Fibroblast of skin of abdomen (primary cell): Measurements from ENCODE around the gene TYW1.
A peak's percentile ranks its signal among the peaks of the same experiment; 100 is the strongest.
"Not testable (repeated sequence)": the region's sequence is repeated elsewhere in the genome, so short reads cannot be mapped to it uniquely, and the experiment has no call there.

ENCODE experiments used
- DNase-seq: peaks from one replicate; pipeline ENCODE4 v3.0.0-alpha.2; 2013

TYW1 gene

DNA sequence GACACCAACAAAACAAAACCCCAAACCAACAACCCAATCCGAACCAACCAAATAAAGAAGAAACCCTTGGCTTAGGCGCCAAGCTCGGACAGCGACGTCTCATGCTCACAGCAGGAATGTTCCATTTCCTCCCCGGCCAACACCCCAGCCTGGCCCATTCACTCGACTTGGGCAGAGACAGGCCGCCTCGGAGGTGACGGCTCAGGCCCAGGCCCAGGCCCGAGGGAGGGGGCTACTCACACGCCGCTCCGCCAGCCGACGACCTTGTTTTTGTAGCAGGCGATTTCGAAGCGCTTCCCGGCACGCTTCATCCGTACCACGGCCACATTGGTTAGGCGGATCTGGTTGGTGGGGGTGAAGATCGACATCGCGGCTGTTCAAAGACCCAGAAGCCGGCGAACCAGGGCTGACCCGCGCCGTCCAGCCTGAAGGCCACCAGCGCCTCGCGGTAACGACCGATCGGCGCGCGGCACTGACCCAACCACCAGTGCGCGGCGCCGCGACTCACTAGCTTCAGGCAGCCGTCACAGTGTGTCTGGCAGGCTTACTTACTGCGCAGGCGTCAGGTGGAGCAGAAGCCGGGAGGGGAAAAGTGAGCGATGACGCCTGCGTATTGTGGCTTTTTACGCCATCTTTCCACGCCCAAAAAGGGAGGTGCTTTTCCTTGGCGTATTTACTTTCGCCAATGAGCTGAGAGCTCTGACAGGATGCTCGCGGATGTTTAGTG is 1.4 kb upstream of the TYW1 start, which contains the start of gene SBDS:
SBDS (minus strand) TSS at position 537 of the 727 bp plus-strand sequence; CDS start at position 368, 169 bp downstream.
- DNase-seq, result peak; percentile 99

DNA sequence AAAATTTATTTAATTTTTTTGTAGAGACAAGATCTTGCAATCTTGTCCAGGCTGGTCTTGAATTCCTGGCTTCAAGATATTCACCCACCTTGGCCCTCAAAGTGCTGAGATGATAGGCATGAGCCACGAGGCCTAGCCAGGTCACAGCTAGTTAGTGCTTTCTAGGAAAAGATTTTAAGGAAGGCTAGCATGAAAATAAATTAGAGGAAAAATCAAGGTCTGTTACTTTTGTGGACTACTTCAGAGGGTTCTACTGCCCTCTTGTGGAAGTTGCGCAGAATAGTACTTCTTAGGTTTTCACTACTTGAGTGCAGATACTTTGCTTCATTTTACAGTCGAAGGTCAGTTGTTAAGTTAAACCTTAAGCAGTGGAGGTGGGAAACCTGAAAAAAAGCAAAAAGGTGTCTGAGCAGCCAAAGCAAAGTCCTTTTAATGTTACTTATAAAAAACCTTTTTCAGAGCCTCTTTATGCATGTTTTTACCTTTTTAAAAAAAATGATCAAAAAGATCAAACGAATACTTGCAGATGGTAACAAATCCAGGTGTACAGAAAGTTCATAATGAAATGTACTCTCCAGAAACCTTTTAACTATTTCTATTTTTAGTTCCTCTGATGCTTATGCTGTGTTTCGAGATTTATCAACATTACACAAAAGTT is 4.1 kb downstream of the TYW1 start:
- peak; percentile 18 for DNase-seq

DNA sequence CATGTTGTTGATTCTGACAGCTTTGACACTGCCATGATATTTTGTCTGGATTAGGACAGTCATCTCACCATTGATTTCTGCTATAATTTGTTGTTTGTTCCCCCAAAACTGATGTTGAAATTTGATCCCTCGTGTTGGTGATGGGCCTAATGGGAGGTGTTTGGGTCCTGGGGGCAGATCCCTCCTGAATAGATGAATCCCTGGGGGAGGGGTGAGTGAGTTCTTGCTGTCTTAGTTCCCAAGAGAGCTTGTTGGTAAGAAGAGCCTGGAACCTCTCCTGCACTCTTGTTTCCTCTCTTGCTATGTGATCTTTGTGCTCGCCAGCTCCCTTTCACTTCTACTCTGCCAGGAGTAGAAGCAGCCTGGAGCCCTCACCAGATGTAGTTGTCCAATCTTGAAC is 7.5 kb downstream of the TYW1 start:
- DNase-seq, result not testable (repeated sequence)

DNA sequence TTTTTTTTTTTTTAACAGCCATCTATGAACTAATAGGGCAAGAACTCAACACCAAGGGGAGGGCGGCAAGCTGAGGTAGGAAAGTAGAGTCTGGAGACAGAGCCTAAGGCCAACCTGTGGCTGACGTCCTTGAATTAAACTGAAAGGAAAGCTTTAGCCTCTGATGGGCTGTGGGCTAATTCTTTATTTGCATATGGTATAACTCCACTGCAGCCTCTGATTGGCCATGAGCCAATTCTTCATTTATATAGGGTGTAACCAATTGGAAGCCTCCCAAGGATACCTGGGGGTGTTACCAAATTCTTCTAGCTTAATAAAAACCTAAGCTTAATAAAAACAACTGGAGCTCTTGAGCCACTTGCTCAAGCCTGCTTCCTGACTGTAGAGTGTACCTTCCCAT is 10.3 kb downstream of the TYW1 start:
- no peak for DNase-seq

DNA sequence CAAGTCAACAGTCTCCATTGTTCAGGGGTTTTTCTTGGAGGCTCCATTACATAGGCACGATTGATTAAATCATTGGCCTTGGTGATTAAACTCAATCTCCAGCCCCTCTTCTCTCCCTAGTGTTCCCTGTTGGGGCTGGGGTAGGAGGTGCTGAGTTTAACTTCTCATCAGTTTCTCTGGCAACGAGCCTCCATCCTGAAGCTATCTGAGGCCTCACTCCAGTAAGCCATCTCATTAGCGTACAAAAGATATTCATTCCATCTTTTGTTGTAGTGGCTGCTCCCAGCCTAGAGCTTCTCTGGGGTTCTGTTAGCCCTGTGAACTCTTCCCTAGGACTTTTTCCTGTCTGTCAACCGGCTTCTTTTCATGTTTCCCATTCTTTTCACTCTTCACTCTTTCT is 11.6 kb downstream of the TYW1 start:
- DNase-seq, result no peak

DNA sequence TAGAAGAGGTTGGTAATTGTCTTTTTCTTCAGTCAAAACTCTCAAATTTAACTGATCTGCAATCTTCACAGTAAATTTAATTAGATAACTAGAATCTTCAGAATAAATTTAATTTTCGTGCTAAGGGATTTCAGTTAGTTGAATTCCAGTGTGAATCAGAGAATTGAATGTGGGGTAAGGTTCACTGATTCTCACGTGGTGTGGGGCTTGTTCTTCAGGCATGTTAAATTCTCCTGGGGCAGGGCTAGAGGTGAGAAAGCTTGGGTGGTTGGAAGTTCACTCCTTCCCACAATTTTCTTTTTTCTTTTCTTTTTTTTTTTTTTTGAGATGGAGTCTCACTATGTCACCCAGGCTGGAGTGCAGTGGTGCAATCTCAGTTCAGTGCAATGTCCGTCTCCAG is 13.0 kb downstream of the TYW1 start:
- DNase-seq, result not testable (repeated sequence)

DNA sequence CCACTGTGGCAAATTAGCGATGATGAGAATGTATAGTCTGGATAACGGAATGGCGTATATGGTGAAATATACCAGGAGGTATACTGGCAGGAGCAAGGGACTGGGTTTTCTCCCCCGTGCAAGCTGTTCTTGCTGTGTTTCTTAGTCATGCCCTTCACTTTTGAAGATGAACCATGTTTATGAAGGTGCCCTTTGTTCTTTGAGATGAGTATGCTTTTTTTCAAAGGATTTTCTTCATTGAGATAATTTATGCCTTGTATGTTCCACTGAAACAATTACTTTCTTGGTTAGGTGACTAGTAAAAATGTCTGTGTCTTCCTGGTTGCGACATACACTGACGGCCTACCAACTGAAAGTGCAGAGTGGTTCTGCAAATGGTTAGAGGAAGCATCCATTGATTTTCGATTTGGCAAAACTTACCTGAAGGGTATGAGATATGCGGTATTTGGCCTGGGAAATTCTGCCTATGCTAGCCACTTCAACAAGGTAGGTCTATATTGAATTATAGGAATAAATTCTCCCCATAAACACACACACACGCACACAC is 17.5 kb downstream of the TYW1 start:
- not testable (repeated sequence) for DNase-seq

DNA sequence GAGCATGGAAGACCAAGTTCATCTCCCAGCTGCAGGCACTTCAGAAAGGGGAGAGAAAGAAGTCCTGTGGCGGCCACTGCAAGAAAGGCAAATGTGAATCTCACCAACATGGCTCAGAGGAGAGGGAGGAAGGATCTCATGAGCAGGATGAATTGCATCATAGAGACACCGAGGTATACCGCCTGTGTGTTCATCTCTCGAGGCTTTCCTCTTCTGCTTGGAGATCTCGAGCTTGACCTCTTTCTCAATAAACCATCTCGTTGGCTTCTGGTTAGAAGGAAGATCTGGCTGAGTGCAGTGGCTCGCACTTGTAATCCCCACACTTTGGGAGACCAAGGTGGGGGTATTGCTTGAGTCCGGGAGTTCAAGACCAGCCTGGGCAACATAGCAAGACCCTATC is 21.3 kb downstream of the TYW1 start:
- DNase-seq, result not testable (repeated sequence)

DNA sequence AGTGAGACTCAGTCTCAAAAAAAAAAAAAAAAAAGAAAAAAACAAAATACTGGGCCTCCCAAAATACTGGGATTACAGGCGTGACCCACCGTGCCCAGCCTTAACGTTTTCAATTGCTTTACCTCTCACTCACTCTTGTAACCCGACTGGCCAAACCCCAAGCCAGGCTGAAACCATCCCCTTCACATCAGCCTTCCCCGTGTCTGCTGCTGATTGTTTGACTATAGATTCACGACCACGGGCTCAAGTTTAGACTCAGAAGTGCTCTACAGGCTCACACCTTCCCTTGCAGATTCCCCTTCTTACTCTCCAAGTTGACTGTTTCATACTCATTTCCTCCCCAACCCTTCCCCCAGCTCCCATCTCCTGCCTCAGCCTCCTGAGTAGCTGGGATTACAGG is 22.3 kb downstream of the TYW1 start:
- no peak for DNase-seq

DNA sequence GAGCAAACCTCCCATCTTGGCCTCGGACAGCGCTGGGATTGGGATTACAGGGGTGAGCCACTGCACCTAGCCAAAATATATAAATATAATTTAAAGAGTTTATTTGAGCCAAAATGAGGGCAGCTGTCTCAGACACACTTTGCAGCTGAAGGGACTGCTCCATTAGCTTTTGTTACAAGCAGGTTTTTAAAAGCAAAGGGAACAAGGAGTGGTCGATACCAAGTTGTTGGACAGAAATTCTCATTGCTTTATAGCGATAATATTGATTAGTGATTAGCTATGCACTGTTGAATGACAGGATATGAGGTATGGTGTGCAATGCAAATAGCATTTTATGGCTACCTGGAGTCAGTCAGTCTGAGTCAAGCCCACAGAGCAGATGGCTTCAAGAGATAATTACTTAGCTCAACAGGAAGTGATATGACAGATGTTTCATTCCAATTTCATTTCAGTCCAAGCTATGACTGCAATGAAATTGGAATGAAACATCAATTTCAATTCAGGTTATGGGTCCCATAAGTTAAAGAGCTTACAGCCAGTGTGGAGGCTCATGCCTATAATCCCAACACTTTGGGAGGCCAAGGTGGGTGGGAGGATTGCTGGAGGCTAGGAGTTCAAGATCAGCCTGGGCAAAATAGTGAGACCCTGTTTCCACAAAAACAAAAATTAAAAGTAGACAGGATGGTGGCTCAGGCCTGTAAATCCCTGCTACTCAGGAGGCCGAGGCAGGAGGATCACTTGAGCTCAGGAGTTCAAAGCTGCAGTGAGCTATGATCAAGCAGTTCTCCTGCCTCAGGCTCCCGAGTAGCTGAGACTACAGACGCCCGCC is 23.1 kb downstream of the TYW1 start:
- DNase-seq, result peak; percentile 67

DNA sequence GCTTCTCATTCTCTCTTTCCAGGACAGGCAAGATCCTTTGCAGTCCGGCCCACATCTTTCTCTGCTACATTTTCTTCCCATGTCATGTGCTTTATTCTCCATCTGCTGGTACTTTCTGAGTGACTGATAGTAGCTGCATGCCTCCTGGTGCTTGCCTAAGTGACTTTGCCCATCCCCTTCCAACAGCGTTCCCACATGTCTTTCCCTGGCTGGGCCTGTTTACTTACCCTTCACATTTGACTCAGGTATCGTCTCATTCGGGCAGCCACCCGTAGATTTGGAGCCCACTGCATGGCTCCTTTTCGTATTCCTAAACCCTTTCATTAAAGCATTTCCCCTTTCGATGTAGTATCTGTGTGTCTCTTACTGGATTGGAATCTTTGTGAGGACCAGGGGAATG is 24.6 kb downstream of the TYW1 start:
- DNase-seq, result no peak

DNA sequence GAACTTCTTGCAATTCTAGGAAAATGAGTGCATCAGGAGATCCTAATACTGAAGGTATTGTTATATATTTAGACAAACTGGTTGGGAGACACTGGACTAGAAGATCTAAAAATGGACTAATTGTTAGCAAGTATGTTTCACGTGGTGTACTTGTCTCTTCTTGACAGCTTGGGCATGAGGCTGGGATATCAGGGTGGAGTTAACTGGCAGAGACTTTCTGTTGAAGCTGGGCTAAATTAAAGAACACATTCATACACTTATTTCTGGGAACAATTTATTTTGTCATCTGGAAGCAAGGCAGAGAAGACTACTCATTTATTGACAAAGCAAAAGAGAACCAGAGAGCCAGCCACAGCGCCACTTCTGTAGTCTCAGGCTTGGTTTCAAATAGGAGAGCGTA is 25.9 kb downstream of the TYW1 start:
- no peak for DNase-seq

DNA sequence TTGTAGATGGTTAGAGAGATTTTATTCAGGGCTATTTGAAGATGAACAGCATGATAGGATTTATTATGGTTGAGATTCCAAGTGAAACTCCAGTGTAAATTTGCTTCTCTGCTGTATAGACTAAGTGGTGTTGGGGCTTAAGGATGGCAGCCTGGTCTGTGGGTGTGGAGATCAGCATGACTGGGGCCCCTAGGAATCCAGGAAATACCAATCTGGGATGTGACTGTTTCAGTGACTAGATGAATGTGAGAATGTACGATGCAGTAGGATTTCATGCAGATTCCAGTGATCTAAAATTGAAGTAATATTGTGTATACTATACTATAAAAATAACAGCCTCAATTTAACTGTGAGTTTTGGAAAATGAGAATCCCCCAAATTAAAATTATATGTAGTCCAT is 28.8 kb downstream of the TYW1 start:
- DNase-seq, result peak; percentile 76

DNA sequence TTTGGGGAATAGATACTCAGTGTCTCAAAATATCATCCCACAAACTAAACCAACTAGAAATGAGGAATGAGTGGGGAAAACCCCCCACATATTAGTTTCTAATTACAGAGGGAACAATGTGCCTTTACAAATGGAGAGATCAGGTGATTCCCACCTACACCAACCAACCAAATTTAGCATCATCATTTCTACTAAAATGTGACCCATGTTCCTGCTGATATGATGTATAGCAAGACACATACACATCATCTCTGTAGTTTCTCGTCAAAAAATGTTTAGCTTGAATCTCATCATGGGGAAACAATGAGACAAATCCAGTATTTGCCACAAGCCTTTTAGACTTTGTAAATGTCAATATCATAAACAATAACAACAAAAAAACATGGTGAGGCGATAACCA is 35.1 kb downstream of the TYW1 start:
- DNase-seq, result not testable (repeated sequence)

DNA sequence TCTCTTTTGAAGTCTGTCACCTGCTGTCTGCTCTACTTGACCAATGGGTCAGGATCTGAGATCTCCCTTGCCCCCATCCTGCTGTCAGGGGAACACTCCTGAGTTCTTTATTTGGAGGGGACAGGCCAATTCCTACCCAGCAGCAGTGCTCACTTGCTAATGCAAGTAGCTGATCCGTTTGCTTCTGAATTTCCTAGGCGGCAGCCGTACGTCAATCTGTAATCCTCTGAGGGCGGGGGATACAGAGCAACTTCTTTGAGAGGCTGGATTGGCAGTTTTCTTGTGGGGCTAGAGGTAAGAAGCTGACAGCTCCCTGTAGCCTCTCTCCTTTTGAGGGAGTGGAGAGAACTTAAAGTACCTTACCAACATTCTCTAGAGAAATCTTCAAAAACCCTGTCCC is 36.6 kb downstream of the TYW1 start:
- no peak for DNase-seq

DNA sequence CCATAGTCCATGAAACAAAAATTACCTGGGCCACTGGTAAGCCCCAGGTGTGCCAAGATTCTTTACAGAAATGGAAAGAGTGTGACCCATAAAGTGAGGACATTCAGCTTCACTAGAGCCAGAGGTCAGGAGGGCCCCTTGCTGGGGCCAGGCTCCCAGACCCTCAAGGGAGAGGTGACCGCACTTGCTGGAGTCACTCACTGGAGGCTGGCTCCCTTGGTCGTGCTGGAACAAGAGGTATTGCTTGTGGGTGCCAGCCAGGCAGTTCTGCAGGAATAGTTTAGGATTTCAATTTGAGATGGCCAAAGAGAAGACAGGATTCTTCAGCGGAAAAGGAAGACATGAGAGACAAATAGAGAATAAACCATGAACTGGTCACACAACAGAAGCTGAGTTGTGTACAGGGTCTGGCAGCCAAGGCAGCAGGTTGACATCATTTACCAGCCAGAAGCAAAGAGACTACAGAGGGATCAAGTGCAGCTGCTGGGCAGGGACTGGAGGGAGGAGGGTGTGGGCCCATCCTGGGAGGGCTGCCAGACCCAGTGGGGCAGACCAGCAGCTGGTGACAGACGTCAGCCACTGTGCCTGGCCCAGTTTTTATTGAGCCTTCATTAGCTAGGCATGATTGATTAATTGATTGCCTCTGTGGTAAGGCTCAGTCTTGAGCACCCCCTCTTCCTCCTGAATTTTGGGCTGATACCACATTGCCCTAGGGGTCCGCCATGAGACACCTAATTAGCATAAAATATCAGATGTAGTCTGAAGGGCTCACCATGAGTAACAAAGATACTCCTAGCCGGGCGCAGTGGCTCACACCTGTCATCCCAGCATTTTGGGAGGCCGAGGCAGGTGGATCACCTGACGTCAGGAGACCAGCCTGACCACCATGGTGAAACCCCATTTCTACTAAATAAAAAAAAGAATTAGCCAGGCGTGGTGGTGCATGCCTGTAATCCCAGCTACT is 40.1 kb downstream of the TYW1 start:
- not testable (repeated sequence) for DNase-seq

DNA sequence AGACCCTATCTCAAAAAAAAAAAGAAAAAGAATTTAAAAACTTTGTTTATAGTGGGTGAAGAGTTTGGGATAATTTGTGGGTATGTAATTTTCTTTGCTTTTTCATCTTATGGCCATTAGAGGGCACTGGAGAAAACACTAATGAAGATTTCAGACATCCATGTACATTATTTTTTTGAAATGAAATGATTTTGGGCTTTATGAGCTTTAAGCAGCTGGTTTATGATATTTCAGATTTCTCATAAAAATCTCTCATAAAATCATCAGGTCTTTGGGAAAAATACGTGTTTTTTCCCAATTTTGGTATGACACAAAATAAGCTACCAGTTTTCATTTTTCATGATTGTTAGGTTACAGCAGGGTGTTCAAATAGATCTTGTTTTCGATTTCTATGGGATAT is 44.2 kb downstream of the TYW1 start:
- not testable (repeated sequence) for DNase-seq

DNA sequence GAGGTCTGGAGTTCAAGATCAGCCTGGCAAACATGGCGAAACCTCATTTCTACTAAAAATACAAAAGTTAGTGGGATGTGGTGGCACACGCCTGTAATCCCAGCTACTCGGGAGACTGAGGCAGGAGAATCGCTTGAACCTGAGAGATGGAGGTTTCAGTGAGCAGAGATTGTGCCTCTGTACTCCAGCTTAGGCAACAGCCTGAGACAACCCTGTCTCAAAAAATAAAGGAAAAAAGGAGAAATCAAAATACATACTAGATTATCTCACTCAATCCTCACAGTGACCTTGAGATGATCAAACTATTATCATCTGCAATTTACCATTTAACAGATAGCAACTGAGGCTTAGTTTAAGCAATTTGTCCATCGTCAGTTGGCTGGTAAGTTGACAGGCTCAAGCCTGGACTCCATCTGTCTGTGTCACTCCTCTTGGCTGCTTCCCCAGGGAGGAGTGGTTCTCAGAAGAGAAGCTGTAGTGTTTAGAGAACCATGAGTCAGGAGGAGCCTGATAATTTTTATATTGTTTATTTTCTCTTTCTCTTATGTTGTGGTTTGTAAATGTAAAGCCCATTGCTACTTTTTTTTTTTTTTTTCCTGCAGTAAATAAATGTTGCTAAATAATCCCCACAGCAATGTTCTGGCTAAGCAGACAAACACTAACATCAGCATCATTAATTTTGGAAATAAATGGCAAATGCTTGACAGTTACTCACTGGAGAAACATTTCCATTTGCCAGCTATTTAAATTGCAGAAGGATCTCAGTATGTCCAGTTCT is 46.3 kb downstream of the TYW1 start:
- peak; percentile 78 for DNase-seq

DNA sequence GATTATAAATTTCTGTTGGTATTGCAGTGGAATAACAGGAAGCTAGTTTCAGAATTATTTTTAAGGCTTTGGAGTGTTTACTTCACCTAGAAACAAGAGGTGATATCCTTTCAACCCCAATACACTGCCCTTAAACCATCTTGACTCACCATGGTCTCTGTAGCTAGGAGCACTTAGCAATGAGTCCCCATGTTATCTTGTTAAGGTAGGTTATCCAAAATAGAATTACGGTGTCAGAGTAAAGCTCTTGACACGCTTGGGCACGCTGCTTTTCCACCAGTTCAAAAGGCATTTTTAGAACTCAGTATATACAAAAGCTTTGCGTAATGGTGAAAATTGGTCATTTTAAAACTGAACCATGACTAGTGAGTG is 46.9 kb downstream of the TYW1 start:
- not testable (repeated sequence) for DNase-seq

DNA sequence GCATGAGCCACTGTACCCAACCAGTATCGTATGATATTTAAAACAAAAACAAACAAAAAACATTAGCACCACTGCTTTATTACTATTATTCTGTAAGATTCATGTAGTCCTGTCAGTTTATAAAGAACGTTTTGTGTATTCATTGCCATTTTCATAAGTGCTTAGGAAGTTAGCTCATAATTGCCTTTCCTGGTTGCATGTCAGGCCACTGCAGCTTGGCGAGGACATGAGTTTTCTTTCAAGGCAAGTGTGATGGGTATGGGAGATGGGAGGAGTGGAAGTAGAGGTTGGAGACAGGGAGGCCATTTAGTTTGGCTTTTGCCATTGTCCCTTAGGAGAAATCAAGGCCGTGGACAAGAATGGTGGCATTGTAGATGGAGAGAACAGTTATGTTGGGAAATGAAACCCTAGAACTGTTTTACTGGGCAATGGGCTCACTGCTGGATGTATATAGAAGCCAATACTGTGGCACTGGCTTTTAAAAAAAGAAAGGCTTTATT is 48.9 kb downstream of the TYW1 start:
- no peak for DNase-seq

DNA sequence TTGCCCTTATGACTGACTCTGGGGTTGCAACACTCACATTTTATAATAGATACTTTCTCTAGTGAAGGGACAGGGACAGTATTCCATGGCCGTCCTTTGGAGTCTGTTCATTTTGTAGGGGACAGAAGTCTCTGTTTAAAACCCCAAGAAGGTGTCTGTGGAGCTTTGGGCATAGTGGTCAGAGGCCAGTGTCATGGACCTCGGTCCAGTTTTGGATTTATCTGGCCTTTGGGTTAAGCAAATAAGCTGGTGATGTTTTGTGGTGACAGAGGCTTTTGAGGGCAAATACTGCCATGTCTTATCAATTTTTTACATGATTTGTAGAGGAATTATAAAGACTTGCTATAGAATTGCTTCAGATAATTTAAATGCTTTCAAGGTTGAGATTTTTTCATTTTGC is 50.2 kb downstream of the TYW1 start:
- DNase-seq, result not testable (repeated sequence)
